Gastroesophageal sphincter (tissue), 3 donors: ENCODE results near the gene RPTOR.

Source experiments
- CTCF ChIP-seq, 4 experiments: fragments of 200-600 bp in 2 of 4; fragments of 450-650 bp in 2 of 4; sonication (generic) in 1 of 4; IDR thresholded peaks; one replicate each; pipeline ENCODE4 v1.5.1; 2017 to 2019; ENCODE audit warnings: antibody characterized with exemption in 4 of 4, mild to moderate bottlenecking in 2 of 4, moderate library complexity in 2 of 4
- EP300 ChIP-seq: sonication (generic); formaldehyde crosslinking; IDR thresholded peaks from one replicate; pipeline ENCODE4 v1.6.1; 2017; ENCODE audit warnings: antibody characterized with exemption, mild to moderate bottlenecking

- TF ChIP-seq EP300: no peak
- TF ChIP-seq CTCF (IDR thresholded peaks at IDR 0.05): no peak
These were observed 174.8 kb downstream of the RPTOR start for GRCh38 chr17:80719449-80719848.
